ENCODE data around the gene MTHFD2.
"Not testable (repeated sequence)": the region's sequence is repeated elsewhere in the genome, so short reads cannot be mapped to it uniquely, and the experiment has no call there.

MTHFD2 gene

DNA sequence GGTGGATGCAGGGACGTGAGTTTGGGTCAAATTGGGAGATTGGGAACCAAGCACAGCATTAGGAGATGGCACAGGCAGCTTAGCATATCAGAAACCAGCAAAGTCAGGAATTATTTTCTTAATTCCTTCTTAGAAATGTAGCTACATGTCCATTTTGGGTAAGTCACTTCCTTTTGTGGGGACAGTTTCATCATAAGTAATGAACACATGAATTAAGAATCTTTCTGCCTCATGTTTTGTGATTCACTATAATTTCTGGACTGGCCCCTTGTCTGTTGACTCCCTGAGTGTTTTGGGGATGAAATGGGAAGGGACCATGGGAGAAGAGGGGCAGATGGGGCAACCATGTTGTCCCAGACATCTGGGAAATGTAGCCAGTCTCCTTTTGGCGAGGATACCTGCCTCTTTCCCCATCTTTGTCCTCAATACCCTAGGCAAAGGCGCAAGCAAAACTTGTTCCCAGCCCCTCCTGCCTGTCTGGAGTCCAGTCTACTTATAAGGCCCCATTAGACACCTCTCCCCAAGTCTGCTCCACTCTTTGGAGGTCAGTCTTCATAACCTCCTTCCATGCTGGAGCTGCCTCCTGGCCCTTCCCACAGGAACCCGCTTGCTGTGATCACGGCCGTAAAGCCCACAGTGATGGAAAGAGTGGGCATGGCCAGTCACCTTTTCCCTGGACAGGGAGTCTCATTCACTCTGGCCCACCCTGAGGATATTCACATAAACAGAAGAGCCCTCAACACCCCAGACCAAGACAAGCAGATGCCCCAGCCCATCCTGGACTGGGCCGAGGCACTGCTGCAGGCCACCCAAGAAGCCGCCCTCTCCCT lies 25.7 kb downstream of the MTHFD2 start:
- H3K27ac Mint-ChIP-seq (ENCODE audit: low read depth): peak overlapping the region; percentile 6
- ATAC-seq (replicated peaks; ENCODE audit: extremely low read depth, poor library complexity, severe bottlenecking) (no peak), DNase-seq (ENCODE audit: low spot score in 2 of 2) (no peak)
- H3K36me3 Mint-ChIP-seq (ENCODE audit: insufficient read depth): peaks cover 3% of the 10 kb centered on the region
- H3K27me3 Mint-ChIP-seq: no peaks in the 10 kb centered on the region
- no peaks in the 10 kb centered on the region for H3K4me1 Mint-ChIP-seq
- no peaks in the 10 kb centered on the region for H3K9me3 Mint-ChIP-seq
- H3K4me3 Mint-ChIP-seq: no peak overlapping the region

DNA sequence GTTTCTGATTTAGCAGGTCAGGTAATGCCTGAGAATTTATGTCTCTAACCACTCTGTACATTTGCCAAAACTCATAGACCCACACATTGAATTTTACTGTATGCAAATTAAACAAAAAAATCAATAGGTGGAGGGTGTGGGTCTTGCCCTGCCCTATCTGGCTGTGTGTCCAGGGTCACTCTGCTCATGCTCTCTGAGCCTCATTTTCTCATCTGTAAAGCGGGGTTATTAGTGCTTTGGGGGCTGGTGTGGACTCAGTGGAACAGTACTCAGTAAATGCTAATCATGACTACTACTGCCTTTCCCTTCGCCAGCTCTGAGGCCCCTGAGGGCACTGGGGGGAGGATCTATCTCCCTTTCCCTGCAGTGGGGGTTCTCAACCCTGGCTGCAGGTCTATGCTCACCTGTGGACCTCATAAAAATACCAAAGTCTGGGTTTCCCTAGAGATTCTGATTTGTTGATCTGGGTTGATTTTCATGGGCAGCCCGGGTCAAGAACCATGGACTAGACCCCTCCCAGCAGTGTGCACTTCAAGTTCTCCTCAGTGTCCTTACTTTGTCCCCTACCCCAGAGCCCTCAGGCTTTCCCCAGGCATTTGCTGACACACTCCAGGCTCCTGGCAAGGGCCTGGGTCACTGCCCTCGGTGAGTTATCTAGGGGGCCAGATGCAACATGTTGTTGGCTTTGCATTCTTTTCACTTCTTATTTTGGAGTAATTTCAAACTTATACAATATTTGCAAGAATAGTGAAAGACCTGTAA lies 27.5 kb downstream of the MTHFD2 start:
- Mint-ChIP-seq H3K9me3 (no peaks in the 10 kb centered on the region), H3K4me3 (no peak overlapping the region), H3K27ac (ENCODE audit: low read depth) (no peak overlapping the region), H3K27me3 (no peaks in the 10 kb centered on the region), H3K36me3 (ENCODE audit: insufficient read depth) (peaks cover 4% of the 10 kb centered on the region), H3K4me1 (no peaks in the 10 kb centered on the region)
- DNase-seq (ENCODE audit: low spot score in 2 of 2) (no peak), ATAC-seq (replicated peaks; ENCODE audit: extremely low read depth, poor library complexity, severe bottlenecking) (no peak)

DNA sequence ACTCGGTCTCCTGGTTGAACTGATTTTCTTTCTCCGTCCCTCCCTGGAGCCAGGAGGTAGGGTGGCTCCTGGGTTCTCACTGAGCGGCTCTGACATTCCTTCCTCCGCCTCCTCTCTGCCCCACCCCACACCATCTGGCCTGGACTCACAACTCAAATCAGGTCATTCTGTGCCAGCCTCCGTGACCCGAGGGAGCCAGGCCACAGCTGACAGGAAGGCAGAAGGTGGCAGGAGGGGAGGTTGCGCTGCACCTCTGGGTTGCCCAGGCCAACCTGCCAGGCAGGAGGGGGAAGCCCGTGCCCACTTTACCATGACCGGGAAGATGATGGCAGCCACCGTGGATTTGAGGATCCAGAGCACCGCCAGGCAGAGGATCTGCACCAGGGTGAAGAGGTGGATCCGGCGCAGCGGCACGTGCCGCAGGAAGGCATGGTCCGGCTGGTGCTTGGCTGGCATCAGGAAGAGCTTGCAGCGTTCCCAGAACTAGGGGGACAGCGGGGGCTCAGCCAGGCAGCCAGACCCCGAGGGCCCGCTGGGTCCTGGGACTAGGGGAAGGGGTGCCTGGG lies 28.3 kb downstream of the MTHFD2 start:
- H3K4me3 Mint-ChIP-seq: no peak overlapping the region
- no peaks in the 10 kb centered on the region for H3K9me3 Mint-ChIP-seq
- no peaks in the 10 kb centered on the region for H3K27me3 Mint-ChIP-seq
- no peaks in the 10 kb centered on the region for H3K4me1 Mint-ChIP-seq
- ATAC-seq (replicated peaks; ENCODE audit: extremely low read depth, poor library complexity, severe bottlenecking) (no peak), DNase-seq (ENCODE audit: low spot score in 2 of 2) (no peak)
- H3K36me3 Mint-ChIP-seq (ENCODE audit: insufficient read depth): peaks cover 4% of the 10 kb centered on the region
- H3K27ac Mint-ChIP-seq (ENCODE audit: low read depth): no peak overlapping the region

DNA sequence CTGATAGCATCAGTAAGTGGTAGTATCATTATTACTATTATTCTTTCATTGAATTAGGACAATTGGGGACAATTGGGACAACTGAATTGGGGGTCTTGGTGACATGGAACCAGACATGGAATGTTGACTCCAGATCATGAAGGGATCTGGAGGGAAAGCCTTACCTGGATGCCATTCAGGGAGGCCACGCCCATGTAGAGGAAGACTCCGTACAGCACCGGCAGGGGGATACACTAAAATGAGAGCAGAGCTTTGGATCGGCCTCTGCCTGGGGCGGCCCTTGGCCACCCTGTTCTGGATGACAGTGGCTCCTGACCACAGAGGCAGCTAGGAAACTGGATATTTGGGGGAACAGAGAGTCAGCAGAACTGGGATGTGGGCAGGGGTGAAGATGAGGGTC lies 29.2 kb downstream of the MTHFD2 start:
- Mint-ChIP-seq H3K9me3 (no peaks in the 10 kb centered on the region), H3K27ac (ENCODE audit: low read depth) (no peak overlapping the region), H3K36me3 (ENCODE audit: insufficient read depth) (peaks cover 4% of the 10 kb centered on the region), H3K4me3 (no peak overlapping the region), H3K27me3 (no peaks in the 10 kb centered on the region), H3K4me1 (no peaks in the 10 kb centered on the region)
- no peak for ATAC-seq (replicated peaks; ENCODE audit: extremely low read depth, poor library complexity, severe bottlenecking)
- no peak for DNase-seq (ENCODE audit: low spot score in 2 of 2)

DNA sequence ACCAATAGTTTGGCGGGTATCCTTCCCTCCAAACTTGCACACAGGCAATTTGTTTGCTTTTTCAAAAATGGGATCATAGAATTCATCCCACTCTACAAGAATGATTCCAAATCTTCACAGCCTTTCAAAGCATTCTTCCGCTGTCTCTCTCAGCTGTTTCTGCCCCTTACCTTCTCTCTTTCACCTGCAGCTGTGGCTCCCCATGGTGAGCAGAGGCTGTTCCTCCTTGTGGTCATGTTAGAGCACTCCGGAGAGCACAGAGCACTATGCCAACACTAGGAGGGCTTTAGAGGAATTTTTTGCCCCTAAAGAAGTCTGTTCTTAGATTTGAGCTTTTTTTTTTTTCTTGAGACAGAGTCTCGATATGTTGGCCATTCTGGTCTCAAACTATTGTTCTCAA lies 30.4 kb downstream of the MTHFD2 start:
- ATAC-seq (replicated peaks; ENCODE audit: extremely low read depth, poor library complexity, severe bottlenecking) (no peak), DNase-seq (ENCODE audit: low spot score in 2 of 2) (no peak)
- Mint-ChIP-seq H3K9me3 (no peaks in the 10 kb centered on the region), H3K36me3 (ENCODE audit: insufficient read depth) (peaks cover 2% of the 10 kb centered on the region), H3K4me3 (no peak overlapping the region), H3K4me1 (no peaks in the 10 kb centered on the region), H3K27me3 (no peaks in the 10 kb centered on the region), H3K27ac (ENCODE audit: low read depth) (no peak overlapping the region)

DNA sequence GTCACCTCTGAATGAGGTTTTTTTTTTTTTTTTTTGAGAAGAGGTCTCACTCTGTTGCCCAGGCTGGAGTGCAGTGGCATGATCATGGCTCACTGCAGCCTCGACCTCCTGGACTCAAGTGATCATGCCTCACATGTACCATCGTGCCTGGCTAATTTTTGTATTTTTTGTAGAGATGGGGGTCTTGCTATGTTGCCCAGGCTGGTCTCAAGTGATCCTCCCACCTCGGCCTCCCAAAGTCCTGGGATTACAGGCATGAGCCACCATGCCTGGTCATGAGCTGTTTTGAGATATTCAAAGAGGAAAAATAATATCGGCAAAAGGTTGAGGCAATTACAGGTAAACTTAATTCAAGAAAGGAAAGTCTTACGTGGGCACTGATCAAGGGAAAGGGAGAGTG lies 31.4 kb downstream of the MTHFD2 start:
- not testable (repeated sequence) for H3K36me3 Mint-ChIP-seq (ENCODE audit: insufficient read depth); H3K4me1 Mint-ChIP-seq; H3K27ac Mint-ChIP-seq (ENCODE audit: low read depth); ATAC-seq (replicated peaks; ENCODE audit: extremely low read depth, poor library complexity, severe bottlenecking); DNase-seq (ENCODE audit: low spot score in 2 of 2); H3K4me3 Mint-ChIP-seq; H3K9me3 Mint-ChIP-seq; H3K27me3 Mint-ChIP-seq

DNA sequence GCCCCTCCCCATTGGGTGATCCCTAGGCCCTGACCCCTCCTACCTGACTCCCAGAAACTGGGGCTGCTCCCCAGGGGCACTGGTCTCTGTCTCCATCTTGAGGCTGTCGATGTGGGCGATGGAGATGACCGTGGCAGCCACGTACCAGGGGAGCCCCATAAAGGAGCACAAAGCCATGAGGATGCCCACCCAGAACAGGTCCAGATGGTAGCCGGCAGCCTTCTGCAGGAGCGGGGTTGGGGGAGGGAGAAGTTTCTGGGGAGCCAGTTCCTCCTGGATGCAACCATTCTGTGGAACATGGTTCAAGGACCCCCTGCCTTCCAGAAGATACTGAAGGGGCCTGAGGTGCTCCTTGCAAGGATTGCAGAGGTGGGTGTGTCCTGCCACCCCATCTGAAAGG lies 34.0 kb downstream of the MTHFD2 start:
- DNase-seq (ENCODE audit: low spot score in 2 of 2): no peak
- H3K27me3 Mint-ChIP-seq: no peaks in the 10 kb centered on the region
- no peaks in the 10 kb centered on the region for H3K4me1 Mint-ChIP-seq
- H3K9me3 Mint-ChIP-seq: no peaks in the 10 kb centered on the region
- peaks cover 2% of the 10 kb centered on the region for H3K36me3 Mint-ChIP-seq (ENCODE audit: insufficient read depth)
- H3K27ac Mint-ChIP-seq (ENCODE audit: low read depth): peak overlapping the region; percentile 61
- no peak for ATAC-seq (replicated peaks; ENCODE audit: extremely low read depth, poor library complexity, severe bottlenecking)
- H3K4me3 Mint-ChIP-seq: no peak overlapping the region

DNA sequence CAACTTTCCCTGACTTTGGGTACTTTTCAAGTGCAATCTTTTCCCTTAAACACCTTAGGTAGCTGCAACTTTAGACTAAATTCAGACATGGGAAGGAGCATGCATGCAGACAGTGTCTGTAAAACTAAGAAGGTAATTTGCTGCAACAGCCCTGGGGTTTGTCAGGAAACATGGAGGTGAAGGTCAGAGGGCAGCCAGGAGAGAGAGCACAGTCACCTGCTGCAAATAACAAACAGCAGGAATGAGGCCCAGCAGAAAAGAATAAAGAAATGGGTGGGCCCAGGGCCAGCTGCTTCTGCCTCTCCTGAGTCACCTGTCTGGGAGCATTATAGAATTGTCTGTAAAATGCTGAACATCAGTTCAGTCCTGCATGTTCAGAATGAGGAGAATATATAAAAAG lies 35.2 kb downstream of the MTHFD2 start:
- DNase-seq (ENCODE audit: low spot score in 2 of 2) (no peak), ATAC-seq (replicated peaks; ENCODE audit: extremely low read depth, poor library complexity, severe bottlenecking) (no peak)
- H3K4me3 Mint-ChIP-seq: no peak overlapping the region
- H3K4me1 Mint-ChIP-seq: no peaks in the 10 kb centered on the region
- no peaks in the 10 kb centered on the region for H3K27me3 Mint-ChIP-seq
- no peaks in the 10 kb centered on the region for H3K9me3 Mint-ChIP-seq
- no peak overlapping the region for H3K27ac Mint-ChIP-seq (ENCODE audit: low read depth)
- H3K36me3 Mint-ChIP-seq (ENCODE audit: insufficient read depth): peaks cover 2% of the 10 kb centered on the region

DNA sequence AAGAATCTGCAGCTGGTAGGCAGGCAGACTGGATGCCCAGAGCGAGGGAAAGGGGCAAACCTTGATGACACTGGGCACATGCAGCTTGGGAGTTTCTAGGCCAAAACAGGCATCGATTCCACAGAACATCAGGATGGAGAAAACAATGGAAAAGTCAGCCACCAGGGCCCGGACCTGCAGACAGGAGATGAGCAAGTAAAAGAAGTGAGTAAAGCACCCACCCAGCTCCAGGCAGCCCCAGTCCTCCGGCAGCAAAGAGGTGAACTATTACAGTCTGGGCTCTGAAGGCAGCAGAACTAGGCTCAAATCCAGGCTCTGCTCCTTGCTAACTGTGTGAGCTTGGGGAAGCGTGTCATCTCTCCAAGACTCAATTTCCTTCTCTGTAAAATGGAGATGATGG lies 36.6 kb downstream of the MTHFD2 start:
- H3K9me3 Mint-ChIP-seq: no peaks in the 10 kb centered on the region
- H3K27me3 Mint-ChIP-seq: no peaks in the 10 kb centered on the region
- H3K36me3 Mint-ChIP-seq (ENCODE audit: insufficient read depth): peaks cover 4% of the 10 kb centered on the region
- no peak for ATAC-seq (replicated peaks; ENCODE audit: extremely low read depth, poor library complexity, severe bottlenecking)
- H3K27ac Mint-ChIP-seq (ENCODE audit: low read depth): no peak overlapping the region
- H3K4me3 Mint-ChIP-seq: no peak overlapping the region
- DNase-seq (ENCODE audit: low spot score in 2 of 2): no peak
- no peaks in the 10 kb centered on the region for H3K4me1 Mint-ChIP-seq

DNA sequence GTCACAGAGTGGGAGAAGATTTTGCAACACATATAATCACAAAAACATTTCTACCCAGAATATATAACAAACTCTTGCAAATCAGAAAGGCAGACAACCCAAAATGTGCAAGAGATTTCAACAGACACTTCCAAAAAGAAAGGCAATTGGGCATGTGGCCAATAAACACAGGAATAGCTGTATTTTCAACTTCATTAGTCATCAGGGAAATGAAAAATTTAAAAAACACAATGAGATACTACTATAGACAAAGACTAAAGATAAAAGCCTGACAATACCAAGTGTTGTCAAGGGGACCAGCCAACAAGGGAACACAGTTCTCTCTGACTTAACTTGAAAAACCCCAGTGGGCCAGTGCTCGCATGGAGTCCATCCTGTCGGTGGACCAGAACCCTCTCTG lies 40.5 kb downstream of the MTHFD2 start:
- peaks cover 2% of the 10 kb centered on the region for H3K36me3 Mint-ChIP-seq (ENCODE audit: insufficient read depth)
- H3K27me3 Mint-ChIP-seq: no peaks in the 10 kb centered on the region
- H3K4me1 Mint-ChIP-seq: no peaks in the 10 kb centered on the region
- DNase-seq (ENCODE audit: low spot score in 2 of 2) (no peak), ATAC-seq (replicated peaks; ENCODE audit: extremely low read depth, poor library complexity, severe bottlenecking) (no peak)
- H3K27ac Mint-ChIP-seq (ENCODE audit: low read depth): no peak overlapping the region
- no peak overlapping the region for H3K4me3 Mint-ChIP-seq
- no peaks in the 10 kb centered on the region for H3K9me3 Mint-ChIP-seq

DNA sequence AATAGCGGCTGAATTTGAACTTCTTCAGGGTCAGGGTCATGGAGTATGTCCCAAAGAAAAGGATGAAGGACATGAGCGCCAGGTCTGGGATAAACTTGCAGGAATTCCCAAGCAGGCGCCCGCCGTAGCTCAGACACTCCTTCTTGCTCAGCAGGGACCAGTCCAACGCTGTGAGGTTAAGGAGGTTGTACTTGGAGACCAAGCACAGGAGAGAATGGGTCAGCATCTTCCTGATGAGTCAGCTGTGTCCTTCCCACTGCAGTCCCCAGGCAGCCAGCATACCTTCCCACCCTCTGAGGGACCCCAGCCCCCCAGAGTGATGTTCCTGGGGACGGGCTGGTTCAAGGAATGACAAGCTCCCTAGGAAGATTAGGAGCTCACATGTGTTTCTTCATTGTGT lies 40.9 kb downstream of the MTHFD2 start:
- H3K27me3 Mint-ChIP-seq: no peaks in the 10 kb centered on the region
- no peaks in the 10 kb centered on the region for H3K9me3 Mint-ChIP-seq
- no peak overlapping the region for H3K4me3 Mint-ChIP-seq
- no peak overlapping the region for H3K27ac Mint-ChIP-seq (ENCODE audit: low read depth)
- DNase-seq (ENCODE audit: low spot score in 2 of 2) (no peak), ATAC-seq (replicated peaks; ENCODE audit: extremely low read depth, poor library complexity, severe bottlenecking) (no peak)
- no peaks in the 10 kb centered on the region for H3K4me1 Mint-ChIP-seq
- peaks cover 2% of the 10 kb centered on the region for H3K36me3 Mint-ChIP-seq (ENCODE audit: insufficient read depth)

DNA sequence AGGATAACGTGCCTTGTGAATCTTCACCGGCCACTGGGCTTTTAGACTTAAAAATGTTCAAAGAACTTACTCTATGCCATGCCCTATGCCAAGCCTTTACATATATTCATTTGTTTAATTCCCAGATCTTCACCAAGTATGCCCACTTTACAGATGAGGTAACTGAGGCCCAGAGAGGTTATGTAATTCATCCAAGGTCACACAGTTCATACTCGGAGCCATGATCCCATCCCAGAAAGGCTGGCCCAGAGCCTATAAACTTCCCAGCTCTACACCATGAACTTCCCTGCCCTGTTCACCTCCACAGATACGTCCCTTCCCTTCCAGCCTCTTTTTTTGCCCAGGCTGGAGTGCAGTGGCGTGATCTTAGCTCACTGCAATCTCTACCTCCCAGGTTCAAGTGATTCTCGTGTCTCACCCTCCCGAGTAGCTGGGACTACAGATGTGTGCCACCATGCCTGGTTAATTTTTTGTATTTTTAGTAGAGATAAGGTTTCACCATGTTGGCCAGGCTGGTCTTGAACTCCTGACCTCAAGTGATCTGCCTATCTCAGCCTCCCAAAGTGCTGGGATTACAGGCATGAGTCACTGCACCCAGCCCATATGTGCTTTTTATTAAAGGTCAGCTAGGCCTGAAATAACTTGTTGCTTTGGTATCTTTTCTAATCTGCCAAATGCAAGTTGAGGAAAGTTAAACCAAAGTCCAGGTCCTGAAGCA lies 44.1 kb downstream of the MTHFD2 start:
- H3K27me3 Mint-ChIP-seq: no peaks in the 10 kb centered on the region
- peaks cover 4% of the 10 kb centered on the region for H3K36me3 Mint-ChIP-seq (ENCODE audit: insufficient read depth)
- H3K4me3 Mint-ChIP-seq: no peak overlapping the region
- no peaks in the 10 kb centered on the region for H3K9me3 Mint-ChIP-seq
- DNase-seq (ENCODE audit: low spot score in 2 of 2) (no peak), ATAC-seq (replicated peaks; ENCODE audit: extremely low read depth, poor library complexity, severe bottlenecking) (no peak)
- no peaks in the 10 kb centered on the region for H3K4me1 Mint-ChIP-seq
- H3K27ac Mint-ChIP-seq (ENCODE audit: low read depth): no peak overlapping the region
